ENCODE measurements around the gene MALT1. TPM values are rescaled to one million over a fixed set of nuclear protein-coding genes. Genes with fewer than 3 reads are reported as not detected.

MALT1 gene
- polyA plus RNA-seq, 2 of the 4 experiments (the other 2 are of a cell fraction) = 30.7 to 34.0 TPM

- no peak for DNase-seq (ENCODE audit: low read depth in 1 of 2, low spot score in 1 of 2)
- TF ChIP-seq NPAS2 (CRISPR knock-in tag; IDR thresholded peaks at IDR 0.05; ENCODE audit: borderline replicate concordance) = no peak
- TF ChIP-seq ZNF302 (CRISPR knock-in tag; IDR thresholded peaks at IDR 0.05) = no peak
- no peak for TF ChIP-seq ZSCAN20 (CRISPR knock-in tag; IDR thresholded peaks at IDR 0.05)
- no peak for TF ChIP-seq CTCF (IDR thresholded peaks at IDR 0.05)
- TF ChIP-seq BHLHE40 (IDR thresholded peaks at IDR 0.05; ENCODE audit: low read depth, low read length) = no peak
- no peak for TF ChIP-seq POLR2A (IDR thresholded peaks at IDR 0.05; ENCODE audit: low read length)
- TF ChIP-seq POLR2AphosphoS2 (conservative IDR thresholded peaks at IDR 0.05; ENCODE audit: low read length) = no peak
- TF ChIP-seq RCOR1 (IDR thresholded peaks at IDR 0.05; ENCODE audit: low read depth, low read length) = no peak
- no peak for TF ChIP-seq ZFP36 (IDR thresholded peaks at IDR 0.05; ENCODE audit: borderline replicate concordance, partially characterized antibody)
- TF ChIP-seq HOXA7 (CRISPR knock-in tag; IDR thresholded peaks at IDR 0.05) = no peak
- TF ChIP-seq FOXS1 (CRISPR knock-in tag; IDR thresholded peaks at IDR 0.05) = no peak
- no peak for TF ChIP-seq EP300 (IDR thresholded peaks at IDR 0.05)
- no peak for TF ChIP-seq GATA3 (IDR thresholded peaks at IDR 0.05; ENCODE audit: borderline replicate concordance)
- TF ChIP-seq SMC3 (IDR thresholded peaks at IDR 0.05) = no peak
- TF ChIP-seq NR3C1 (IDR thresholded peaks at IDR 0.05) = no peak
- no peak for TF ChIP-seq MAZ (IDR thresholded peaks at IDR 0.05; ENCODE audit: borderline replicate concordance, low read depth, low read length)
- CTCF ChIA-PET = no interaction called here
- POLR2A ChIA-PET = no interaction called here
- WGBS (ENCODE audit: missing lambda C conversion rate) = 87% methylated on average over 8 of the region's 8 CpGs
- ATAC-seq = no peak
- no peak overlapping the region for H3K4me2 ChIP-seq
- peaks cover 3% of the 10 kb centered on the region; the same call in 1 of the 3 replicates for H3K4me1 ChIP-seq
- no peak overlapping the region for H3K4me3 ChIP-seq
- FAIRE-seq = no peak
- no peaks in the 10 kb centered on the region for H3K9me3 ChIP-seq
- H3K27ac ChIP-seq = no peak overlapping the region
These were observed 23.6 kb downstream of the MALT1 start for GRCh38 chr18:58694720-58695468.

GRCh38 chr18:58695772-58696171 is 24.5 kb downstream of the MALT1 start:
- Histone ChIP-seq H3K27ac (no peak overlapping the region), H3K4me2 (no peak overlapping the region), H3K9me3 (no peaks in the 10 kb centered on the region), H3K4me1 (peaks cover 6% of the 10 kb centered on the region; the same call in 1 of the 3 replicates), H3K4me3 (no peak overlapping the region)
- WGBS (ENCODE audit: missing lambda C conversion rate) = 93% methylated on average over 5 of the region's 5 CpGs
- CTCF ChIA-PET = no interaction called here
- ATAC-seq = no peak
- no peak for FAIRE-seq
- no peak for TF ChIP-seq FOSB (CRISPR knock-in tag; IDR thresholded peaks at IDR 0.05)
- no peak for TF ChIP-seq MAZ (IDR thresholded peaks at IDR 0.05; ENCODE audit: borderline replicate concordance, low read depth, low read length)
- no peak for TF ChIP-seq CHD2 (IDR thresholded peaks at IDR 0.05; ENCODE audit: low read length, partially characterized antibody)
- no peak for TF ChIP-seq HDAC2 (IDR thresholded peaks at IDR 0.05)
- TF ChIP-seq CBX8 (IDR thresholded peaks at IDR 0.05) = no peak
- no peak for TF ChIP-seq MYC (IDR thresholded peaks at IDR 0.05; ENCODE audit: borderline replicate concordance, low read length)
- no peak for TF ChIP-seq ELK1 (IDR thresholded peaks at IDR 0.05; ENCODE audit: low read depth, low read length)
- no peak for TF ChIP-seq ATOH8 (CRISPR knock-in tag; IDR thresholded peaks at IDR 0.05; ENCODE audit: low read depth)
- TF ChIP-seq ESRRA (IDR thresholded peaks at IDR 0.05; ENCODE audit: borderline replicate concordance, low read length) = no peak
- TF ChIP-seq PBX3 (IDR thresholded peaks at IDR 0.05) = no peak
- TF ChIP-seq HOXB13 (CRISPR knock-in tag; IDR thresholded peaks at IDR 0.05; ENCODE audit: low read depth) = no peak
- no peak for TF ChIP-seq GATA3 (IDR thresholded peaks at IDR 0.05; ENCODE audit: borderline replicate concordance)
- TF ChIP-seq HOXA7 (CRISPR knock-in tag; IDR thresholded peaks at IDR 0.05) = no peak
- TF ChIP-seq NFE2L2 (conservative IDR thresholded peaks at IDR 0.05; ENCODE audit: low read length) = no peak
- no peak for TF ChIP-seq RNF2 (IDR thresholded peaks at IDR 0.05; ENCODE audit: borderline replicate concordance, low read depth)
- TF ChIP-seq EP300 (IDR thresholded peaks at IDR 0.05) = no peak
- no peak for TF ChIP-seq FOXS1 (CRISPR knock-in tag; IDR thresholded peaks at IDR 0.05)
- TF ChIP-seq RFX5 (IDR thresholded peaks at IDR 0.05) = no peak
- no peak for TF ChIP-seq HOXB5 (CRISPR knock-in tag; IDR thresholded peaks at IDR 0.05)
- POLR2A ChIA-PET = no interaction called here
- DNase-seq (ENCODE audit: low read depth in 1 of 2, low spot score in 1 of 2) = no peak

Measured in A549 (cell line).